CD14-positive monocyte (primary cell): ENCODE results near the gene TRIM38. TPM values are rescaled to one million over a fixed set of nuclear protein-coding genes. Genes with fewer than 3 reads are reported as not detected.

Experiments
- DNase-seq, 3 donors: peaks; one replicate each; pipeline ENCODE4 v3.0.0-alpha.2; 2011 to 2022
- H2AFZ ChIP-seq: 2 replicates; pipeline ENCODE4 v1.6.0; 2012; ENCODE audit warnings: mild to moderate bottlenecking, low read depth, low read length, inconsistent platforms; ENCODE audit not compliant: insufficient read depth, poor library complexity, severe bottlenecking
- H3K27ac ChIP-seq, 2 donors: 1 replicate in 1 of 2; 2 replicates in 1 of 2; pipeline ENCODE4 v1.5.1; 2012 to 2013; ENCODE audit warnings: low read length in 2 of 2, control low read depth in 1 of 2, inconsistent platforms in 1 of 2, low read depth in 1 of 2, mild to moderate bottlenecking in 1 of 2
- H3K27me3 ChIP-seq, 2 donors: one replicate each; pipeline versions ENCODE4 v1.6.0 to v1.6.1; 2011 to 2013; ENCODE audit warnings: low read length in 2 of 2; ENCODE audit not compliant: control insufficient read depth in 2 of 2, insufficient read depth in 2 of 2
- H3K36me3 ChIP-seq, 2 donors: replicated peaks in 1 of 2; 1 replicate in 1 of 2; 2 replicates in 1 of 2; pipeline versions ENCODE4 v1.5.1 to v1.6.1; 2012 to 2013; ENCODE audit warnings: low read length in 2 of 2, control low read depth in 1 of 2, inconsistent platforms in 1 of 2, mild to moderate bottlenecking in 1 of 2; ENCODE audit not compliant: insufficient read depth in 2 of 2, control insufficient read depth in 1 of 2
- H3K4me1 ChIP-seq, 2 donors: 1 replicate in 1 of 2; 2 replicates in 1 of 2; pipeline versions ENCODE4 v1.5.1 to v1.6.1; 2012 to 2013; ENCODE audit warnings: low read length in 2 of 2, control low read depth in 1 of 2, inconsistent platforms in 1 of 2, mild to moderate bottlenecking in 1 of 2, moderate library complexity in 1 of 2; ENCODE audit not compliant: insufficient read depth in 2 of 2, control insufficient read depth in 1 of 2
- H3K4me2 ChIP-seq: replicated peaks from 2 replicates; pipeline ENCODE3; 2012; ENCODE audit warnings: low read length, moderate library complexity, mild to moderate bottlenecking; ENCODE audit not compliant: poor library complexity, severe bottlenecking; ENCODE audit errors: extremely low read depth
- H3K4me3 ChIP-seq, 3 experiments: fragments of 200-600 bp in 1 of 3; sonication (generic) in 1 of 3; replicated peaks in 1 of 3; 1 replicate in 2 of 3; 2 replicates in 1 of 3; pipeline ENCODE4 v1.5.1; 2011 to 2013; ENCODE audit warnings: low read length in 3 of 3, mild to moderate bottlenecking in 3 of 3, control low read depth in 2 of 3, low read depth in 2 of 3, inconsistent platforms in 1 of 3, moderate library complexity in 1 of 3
- H3K79me2 ChIP-seq: 2 replicates; pipeline ENCODE4 v1.6.0; 2012; ENCODE audit warnings: mild to moderate bottlenecking, control low read depth, inconsistent platforms, low read length, moderate library complexity; ENCODE audit not compliant: insufficient read depth
- H3K9ac ChIP-seq: 2 replicates; pipeline ENCODE4 v1.6.0; 2017; ENCODE audit warnings: low read length, mild to moderate bottlenecking; ENCODE audit not compliant: insufficient read depth, poor library complexity, severe bottlenecking
- H3K9me3 ChIP-seq, 2 donors: replicated peaks in 1 of 2; 1 replicate in 1 of 2; 2 replicates in 1 of 2; pipeline versions ENCODE4 v1.5.1 to v1.6.1; 2012 to 2013; ENCODE audit warnings: low read length in 2 of 2, control low read depth in 1 of 2; ENCODE audit not compliant: control insufficient read depth in 1 of 2, insufficient read depth in 1 of 2
- H4K20me1 ChIP-seq: 2 replicates; pipeline ENCODE4 v1.6.0; 2012; ENCODE audit warnings: mild to moderate bottlenecking, low read length, control low read depth, moderate library complexity; ENCODE audit not compliant: insufficient read depth
- H3K27ac Mint-ChIP-seq, 7 donors: one replicate each; pipeline ENCODE4 v1.8.0; 2020; ENCODE audit warnings: mild to moderate bottlenecking in 7 of 7, mixed read lengths in 7 of 7, moderate library complexity in 6 of 7, inconsistent platforms in 2 of 7
- H3K27me3 Mint-ChIP-seq, 3 donors: one replicate each; pipeline ENCODE4 v1.8.0; 2021 to 2022; ENCODE audit warnings: low read depth in 3 of 3, mild to moderate bottlenecking in 3 of 3, mixed read lengths in 3 of 3, moderate library complexity in 3 of 3, inconsistent platforms in 1 of 3
- H3K36me3 Mint-ChIP-seq, 2 donors: one replicate each; pipeline ENCODE4 v1.8.0; 2020; ENCODE audit warnings: mixed read lengths in 2 of 2, inconsistent platforms in 1 of 2, mild to moderate bottlenecking in 1 of 2
- H3K4me1 Mint-ChIP-seq: one replicate; pipeline ENCODE4 v1.8.0; 2020; ENCODE audit warnings: mild to moderate bottlenecking, mixed read lengths
- H3K4me3 Mint-ChIP-seq, 2 donors: one replicate each; pipeline ENCODE4 v1.8.0; 2020; ENCODE audit warnings: mild to moderate bottlenecking in 2 of 2, mixed read lengths in 2 of 2, moderate library complexity in 1 of 2
- H3K9me3 Mint-ChIP-seq, 7 donors: one replicate each; pipeline ENCODE4 v1.8.0; 2020 to 2022; ENCODE audit warnings: mixed read lengths in 7 of 7, mild to moderate bottlenecking in 6 of 7, moderate library complexity in 6 of 7, inconsistent platforms in 2 of 7
- CTCF ChIP-seq: fragments of 200-600 bp; IDR thresholded peaks from one replicate; pipeline ENCODE4 v1.8.0; 2022; ENCODE audit warnings: antibody characterized with exemption, mild to moderate bottlenecking
- WGBS: methylation state at CpG from one replicate; pipeline ENCODE4 v1.1.5; 2013; ENCODE audit warnings: missing lambda C conversion rate; ENCODE audit not compliant: insufficient coverage; 5-methylcytosine and 5-hydroxymethylcytosine counted together
- intact Hi-C, 2 donors: fragments of 100-400 bp; cut with micrococcal nuclease; formaldehyde crosslinking; loops; one replicate each; pipeline versions ENCODE4 v1.15.0 to v1.15.1; 2023
- polyA plus RNA-seq, 3 donors: library from polyadenylated mRNA; depleted of rRNA in 1 of 3; unstranded in 2 of 3; stranded (reverse) in 1 of 3; fragments of 300-500 nt in 2 of 3; fragments of >200 nt in 1 of 3; fragmentation: Illumina TruSeq in 2 of 3; gene quantifications; 1 replicate in 2 of 3; 2 replicates in 1 of 3; pipeline ENCODE4 v1.2.3, GENCODE V29; 2012 to 2021

TRIM38 gene
- polyA plus RNA-seq, 3 donors: 4.1 to 23.2 (median 8.0) TPM

GRCh38 chr6:26016245-26016962, 53.8 kb downstream of the TRIM38 start:
- H2AFZ ChIP-seq: no peak overlapping the region
- peaks cover 19 to 24% of the 10 kb centered on the region in 2 donors for H3K4me1 ChIP-seq
- Mint-ChIP-seq H3K27me3 (peaks cover 0 to 7% (median 5%) of the 10 kb centered on the region in 3 donors), H3K4me3 (peak overlapping the region in 1 of 2 donors; percentile 30), H3K36me3 (no peaks in the 10 kb centered on the region), H3K27ac (peak overlapping the region in 1 of 7 donors; percentile 14), H3K4me1 (peaks cover 14% of the 10 kb centered on the region), H3K9me3 (peaks cover 2 to 20% (median 8%) of the 10 kb centered on the region in 7 donors)
- H3K27ac ChIP-seq: no peak overlapping the region
- no peaks in the 10 kb centered on the region for H3K36me3 ChIP-seq
- H3K4me3 ChIP-seq: no peak overlapping the region
- H3K9me3 ChIP-seq: peaks cover 0 to 3% of the 10 kb centered on the region in 2 donors
- no peak for DNase-seq
- no peak for TF ChIP-seq CTCF
- H4K20me1 ChIP-seq: no peaks in the 10 kb centered on the region
- H3K79me2 ChIP-seq: no peaks in the 10 kb centered on the region
- intact Hi-C loops: no loop called here
- no peak overlapping the region for H3K4me2 ChIP-seq
- no peak overlapping the region for H3K9ac ChIP-seq
- 97% methylated on average over 23 of the region's 29 CpGs for WGBS
- no peaks in the 10 kb centered on the region for H3K27me3 ChIP-seq

GRCh38 chr6:26016963-26017631, 54.5 kb downstream of the TRIM38 start:
- Histone ChIP-seq H2AFZ (peak overlapping the region; percentile 84), H3K9me3 (peaks cover 0 to 3% of the 10 kb centered on the region in 2 donors), H3K27ac (peak overlapping the region in 1 of 2 donors; percentile 35), H3K36me3 (no peaks in the 10 kb centered on the region), H3K9ac (no peak overlapping the region), H3K4me1 (peaks cover 25 to 31% of the 10 kb centered on the region in 2 donors), H4K20me1 (no peaks in the 10 kb centered on the region), H3K4me3 (peak overlapping the region; percentile 1 to 61 (median 15)), H3K4me2 (peak overlapping the region; percentile 64), H3K79me2 (no peaks in the 10 kb centered on the region), H3K27me3 (no peaks in the 10 kb centered on the region)
- peaks cover 0 to 7% (median 5%) of the 10 kb centered on the region in 3 donors for H3K27me3 Mint-ChIP-seq
- intact Hi-C loops: no loop called here
- peaks cover 21% of the 10 kb centered on the region for H3K4me1 Mint-ChIP-seq
- peak overlapping the region; percentile 37 to 75 (median 64) for H3K27ac Mint-ChIP-seq
- 35% methylated on average over 25 of the region's 29 CpGs for WGBS
- TF ChIP-seq CTCF: no peak
- no peak for DNase-seq
- peaks cover 2 to 20% (median 8%) of the 10 kb centered on the region in 7 donors for H3K9me3 Mint-ChIP-seq
- H3K36me3 Mint-ChIP-seq: no peaks in the 10 kb centered on the region
- H3K4me3 Mint-ChIP-seq: peak overlapping the region; percentile 76 to 86
